Measurements from ENCODE around the gene IFFO2. TPM values are rescaled to one million over a fixed set of nuclear protein-coding genes. Genes with fewer than 3 reads are reported as not detected.

IFFO2 gene
- total RNA-seq, 8 experiments from 2014 or later: 2.8 to 24.2 (median 6.3) TPM

DNA sequence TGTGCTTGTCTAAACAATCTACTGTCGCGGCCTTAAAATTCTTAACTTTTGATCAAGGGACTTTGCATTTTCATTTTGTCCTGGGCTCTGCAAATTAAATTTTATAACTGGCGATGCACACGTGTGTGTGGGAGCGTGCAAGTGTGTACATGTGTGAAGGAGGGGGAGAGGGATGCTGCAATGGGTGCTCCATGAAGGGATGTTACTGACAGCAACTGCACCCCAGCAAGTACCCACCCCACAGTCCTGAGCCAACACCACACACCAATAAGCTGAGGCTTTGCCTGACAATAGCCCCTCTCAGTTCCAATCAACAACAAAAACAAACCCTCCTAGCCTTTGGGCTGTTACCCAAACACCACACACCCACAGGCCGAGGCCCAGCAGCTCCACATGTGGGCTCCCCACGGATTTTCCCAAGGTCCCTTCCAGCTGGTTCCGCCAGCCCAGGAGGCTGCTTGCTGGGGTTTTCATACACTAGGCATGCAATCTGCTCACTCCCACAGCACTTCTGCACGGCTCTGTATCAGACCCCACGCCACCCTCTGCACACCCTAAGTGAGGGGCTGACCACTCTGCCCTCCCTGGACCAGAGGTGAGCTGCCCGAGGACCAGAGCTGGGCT lies 32.8 kb upstream of the IFFO2 start:
- H3K27ac ChIP-seq: no peak overlapping the region
- no peak for ATAC-seq (replicated peaks in 6 of 8)
- no peaks in the 10 kb centered on the region for H3K4me1 ChIP-seq (replicated peaks in 1 of 2)
- H3K4me3 ChIP-seq: no peak overlapping the region
- in situ Hi-C loops (cut with MboI; ENCODE audit: low pct_unique_long_range_greater_than_20kb in 2 of 9, low sequenced_read_pairs in 9 of 9, unreplicated experiment in 9 of 9): no loop called here
- WGBS, 10 experiments: 64 to 100% (median 75%) methylated on average over 1 to 10 of the region's 11 CpGs; no CpG with 5 or more reads in 2 of the 10 experiments

DNA sequence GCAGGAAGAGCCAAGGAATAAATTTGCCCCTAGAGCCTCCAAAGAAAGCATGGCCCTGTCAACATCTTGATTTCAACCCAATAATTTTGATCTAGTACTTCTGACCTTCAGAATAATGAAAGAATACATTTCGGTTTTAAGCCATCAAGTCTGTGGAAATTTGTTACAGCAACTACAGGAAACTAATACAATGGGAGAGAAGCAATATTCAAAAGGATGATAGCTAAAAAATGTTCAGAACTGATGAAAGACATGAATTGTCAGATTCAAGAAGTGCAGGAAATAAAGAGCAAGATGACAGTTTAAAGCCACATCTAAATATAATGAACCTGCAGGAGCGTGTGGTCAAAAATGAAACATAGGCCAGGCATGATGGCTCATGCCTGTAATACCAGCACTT lies 24.8 kb upstream of the IFFO2 start:
- Histone ChIP-seq H3K27ac (no peak overlapping the region), H3K4me3 (no peak overlapping the region), H3K4me1 (replicated peaks in 1 of 2) (no peaks in the 10 kb centered on the region)
- ATAC-seq (replicated peaks in 6 of 8): no peak
- WGBS, 10 experiments: 43 to 90% (median 71%) methylated on average over 1 to 2 of the region's 2 CpGs
- in situ Hi-C loops (cut with MboI; ENCODE audit: low pct_unique_long_range_greater_than_20kb in 2 of 9, low sequenced_read_pairs in 9 of 9, unreplicated experiment in 9 of 9): no loop called here

DNA sequence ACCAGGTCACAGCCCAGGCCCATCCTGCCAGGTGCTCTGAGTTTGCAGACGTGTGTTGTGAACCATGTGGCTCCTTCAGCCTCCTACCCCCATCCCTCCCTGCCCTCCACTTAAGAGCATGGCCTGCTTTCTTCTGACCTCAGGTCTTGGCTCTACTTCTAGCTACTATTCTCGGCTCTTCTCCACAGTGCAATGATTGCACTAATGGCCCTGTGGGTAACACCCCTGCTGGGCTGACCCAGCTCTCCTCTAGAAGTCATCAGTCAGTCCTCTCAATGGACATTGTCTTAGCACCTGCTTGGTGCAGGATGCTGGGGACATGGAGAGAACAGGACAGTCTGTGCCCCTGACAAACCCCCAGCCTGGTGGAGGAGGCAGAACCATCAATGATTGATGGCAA lies 22.2 kb upstream of the IFFO2 start:
- H3K4me1 ChIP-seq (replicated peaks in 1 of 2): no peaks in the 10 kb centered on the region
- WGBS, 10 experiments: 0 to 50% (median 32%) methylated on average over 1 to 2 of the region's 2 CpGs; no CpG with 5 or more reads in 4 of the 10 experiments
- no peak overlapping the region for H3K4me3 ChIP-seq
- no peak for ATAC-seq (replicated peaks in 6 of 8)
- in situ Hi-C loops (cut with MboI; ENCODE audit: low pct_unique_long_range_greater_than_20kb in 2 of 9, low sequenced_read_pairs in 9 of 9, unreplicated experiment in 9 of 9): no loop called here
- H3K27ac ChIP-seq: no peak overlapping the region

DNA sequence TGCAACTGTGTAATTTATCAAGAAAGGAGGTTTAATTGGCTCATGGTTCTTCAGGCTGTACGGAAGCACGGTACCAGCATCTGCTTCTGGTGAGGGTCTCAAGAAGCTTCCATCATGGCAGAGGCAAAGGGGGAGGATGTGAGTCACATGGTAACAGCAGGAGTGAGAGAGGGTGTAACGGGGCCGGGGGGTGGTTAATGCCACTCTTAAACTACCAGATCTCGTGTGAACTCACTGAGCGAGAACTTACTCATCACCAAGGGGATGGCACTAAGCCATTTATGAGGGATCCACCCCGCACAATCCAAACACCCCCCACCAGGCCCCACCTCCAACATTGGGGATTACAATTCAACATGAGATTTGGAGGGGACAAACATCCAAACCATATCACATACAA lies 21.0 kb upstream of the IFFO2 start:
- in situ Hi-C loops (cut with MboI; ENCODE audit: low pct_unique_long_range_greater_than_20kb in 2 of 9, low sequenced_read_pairs in 9 of 9, unreplicated experiment in 9 of 9): no loop called here

DNA sequence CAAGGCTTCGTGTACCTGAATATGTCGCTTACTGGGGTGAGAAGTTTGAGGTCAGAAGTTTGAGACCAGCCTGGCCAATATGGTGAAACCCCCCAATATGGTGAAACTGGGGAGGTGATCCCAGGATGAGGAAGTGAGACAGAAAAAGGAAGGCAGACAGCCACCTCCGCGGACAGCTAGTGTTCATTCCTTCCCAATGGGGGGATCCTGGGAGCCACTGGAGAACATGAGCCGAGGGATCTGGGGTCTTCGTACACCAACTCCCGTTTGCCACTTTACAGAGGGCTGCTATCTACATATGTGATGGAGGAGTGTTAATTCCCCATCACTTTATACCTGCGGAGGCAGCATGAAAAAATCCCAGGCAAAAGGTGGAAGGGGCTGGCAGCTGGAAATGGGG lies 19.6 kb upstream of the IFFO2 start:
- H3K27ac ChIP-seq: no peak overlapping the region
- in situ Hi-C loops (cut with MboI; ENCODE audit: low pct_unique_long_range_greater_than_20kb in 2 of 9, low sequenced_read_pairs in 9 of 9, unreplicated experiment in 9 of 9): no loop called here
- no peaks in the 10 kb centered on the region for H3K4me1 ChIP-seq (replicated peaks in 1 of 2)
- ATAC-seq (replicated peaks in 6 of 8): no peak
- no peak overlapping the region for H3K4me3 ChIP-seq
- WGBS, 10 experiments: 71 to 91% (median 86%) methylated on average over 1 to 7 of the region's 8 CpGs; no CpG with 5 or more reads in 4 of the 10 experiments

More for the DNA sequence above, 21.0 kb upstream of the IFFO2 start:
- Histone ChIP-seq H3K27ac (no peak overlapping the region), H3K4me3 (no peak overlapping the region), H3K4me1 (replicated peaks in 1 of 2) (no peaks in the 10 kb centered on the region)
- WGBS, 10 experiments: 65 to 92% (median 82%) methylated on average over 2 to 7 of the region's 7 CpGs; no CpG with 5 or more reads in 3 of the 10 experiments
- no peak for ATAC-seq (replicated peaks in 6 of 8)

DNA sequence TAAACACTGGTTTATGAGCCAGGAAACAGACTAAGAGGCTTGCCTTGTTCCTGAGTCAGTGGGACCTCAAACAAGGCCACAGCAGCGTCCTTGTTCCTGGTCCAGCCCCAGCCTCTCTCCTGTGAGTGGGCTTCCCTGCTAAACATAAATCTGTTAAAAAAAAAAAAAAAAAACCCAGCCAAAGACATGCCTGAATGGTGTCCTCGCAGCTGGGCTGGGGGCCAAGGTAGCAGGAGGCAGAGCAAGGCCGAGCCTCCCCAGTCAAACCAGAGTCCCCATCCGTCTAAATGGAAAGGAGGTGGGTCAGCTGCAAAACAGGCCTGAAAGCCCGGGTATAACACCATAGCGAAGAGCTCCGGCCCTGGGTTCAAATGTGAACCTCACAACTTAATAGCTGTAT lies 18.1 kb upstream of the IFFO2 start:
- Histone ChIP-seq H3K4me1 (replicated peaks in 1 of 2) (no peaks in the 10 kb centered on the region), H3K4me3 (no peak overlapping the region), H3K27ac (no peak overlapping the region)
- 40 to 79% (median 70%) methylated on average over 1 to 7 of the region's 7 CpGs for WGBS, 10 experiments
- in situ Hi-C loops (cut with MboI; ENCODE audit: low pct_unique_long_range_greater_than_20kb in 2 of 9, low sequenced_read_pairs in 9 of 9, unreplicated experiment in 9 of 9): no loop called here
- peak in 1 of 8 experiments; percentile 53 for ATAC-seq (replicated peaks in 6 of 8)

DNA sequence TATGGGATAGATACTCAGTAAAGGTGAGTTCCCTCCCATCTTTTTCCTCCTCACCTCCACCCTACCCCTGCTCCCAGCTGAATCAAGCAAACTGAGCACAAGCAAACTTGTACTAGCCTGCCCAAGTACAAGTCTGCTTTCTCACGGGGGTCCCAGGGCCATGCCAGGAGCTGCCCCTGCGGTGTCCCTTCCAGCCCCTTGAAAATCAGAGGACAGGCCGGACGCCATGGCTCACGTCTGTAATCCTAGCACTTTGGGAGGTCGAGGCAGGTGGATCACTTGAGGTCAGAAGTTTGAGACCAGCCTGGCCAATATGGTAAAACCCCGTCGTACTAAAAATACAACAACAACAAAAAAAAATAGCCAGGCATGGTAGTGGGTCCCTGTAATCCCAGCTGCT lies 17.5 kb upstream of the IFFO2 start:
- no peak overlapping the region for H3K27ac ChIP-seq
- H3K4me1 ChIP-seq (replicated peaks in 1 of 2): no peaks in the 10 kb centered on the region
- in situ Hi-C loops (cut with MboI; ENCODE audit: low pct_unique_long_range_greater_than_20kb in 2 of 9, low sequenced_read_pairs in 9 of 9, unreplicated experiment in 9 of 9): no loop called here
- 81 to 100% (median 86%) methylated on average over 1 to 8 of the region's 8 CpGs; no CpG with 5 or more reads in 3 of the 10 experiments for WGBS, 10 experiments
- no peak for ATAC-seq (replicated peaks in 6 of 8)
- H3K4me3 ChIP-seq: no peak overlapping the region

DNA sequence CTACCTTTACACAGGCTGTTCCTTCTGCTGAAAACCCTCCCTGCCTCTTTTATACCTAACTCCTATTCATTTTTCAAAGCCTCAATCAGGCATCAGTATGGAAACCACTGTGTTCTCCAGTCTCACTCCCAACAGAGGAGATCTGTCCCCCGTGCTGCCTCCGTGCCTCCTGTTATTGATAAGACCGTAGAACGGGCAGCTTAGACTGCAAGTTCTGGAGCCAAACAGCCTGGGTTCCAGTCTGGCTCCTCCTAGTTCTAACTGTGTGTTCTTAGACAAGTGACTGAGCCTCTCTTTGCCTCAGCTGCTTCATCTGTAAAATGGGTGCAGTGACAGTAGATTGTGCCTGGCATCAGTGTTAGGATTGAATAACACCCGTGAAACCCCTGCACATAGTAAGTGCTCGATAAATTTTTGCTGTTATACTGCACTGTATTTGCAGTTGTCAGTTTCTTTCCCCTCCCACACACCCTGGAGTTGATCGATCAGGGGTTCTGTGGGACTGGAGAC lies 17.0 kb upstream of the IFFO2 start:
- Histone ChIP-seq H3K27ac (no peak overlapping the region), H3K4me3 (no peak overlapping the region), H3K4me1 (replicated peaks in 1 of 2) (no peaks in the 10 kb centered on the region)
- no peak for ATAC-seq (replicated peaks in 6 of 8)
- WGBS, 10 experiments: 74 to 100% (median 80%) methylated on average over 1 to 7 of the region's 7 CpGs; no CpG with 5 or more reads in 3 of the 10 experiments
- in situ Hi-C loops (cut with MboI; ENCODE audit: low pct_unique_long_range_greater_than_20kb in 2 of 9, low sequenced_read_pairs in 9 of 9, unreplicated experiment in 9 of 9): no loop called here

DNA sequence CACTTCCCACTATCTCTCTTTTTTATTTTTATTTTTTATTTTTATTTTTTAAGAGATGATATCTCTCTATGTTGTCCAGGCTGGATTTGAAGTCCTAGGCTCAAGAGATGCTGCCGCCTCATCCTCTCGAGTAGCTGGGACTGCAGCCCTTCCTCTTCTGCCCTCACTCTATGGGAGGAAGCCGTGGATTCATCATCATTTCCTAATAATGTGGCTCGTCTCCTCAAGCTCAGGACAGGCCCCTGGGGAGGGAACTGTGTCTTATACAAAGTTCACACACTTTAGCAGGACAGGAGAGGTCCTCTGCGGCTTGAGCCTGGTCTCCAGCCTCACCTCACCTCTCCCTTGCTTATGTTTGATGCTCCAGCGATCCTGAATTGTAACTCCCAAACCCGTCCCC lies 16.5 kb upstream of the IFFO2 start:
- H3K4me3 ChIP-seq: no peak overlapping the region
- ATAC-seq (replicated peaks in 6 of 8): no peak
- in situ Hi-C loops (cut with MboI; ENCODE audit: low pct_unique_long_range_greater_than_20kb in 2 of 9, low sequenced_read_pairs in 9 of 9, unreplicated experiment in 9 of 9): no loop called here
- H3K27ac ChIP-seq: no peak overlapping the region
- 45 to 76% (median 57%) methylated on average over 2 to 7 of the region's 7 CpGs; no CpG with 5 or more reads in 1 of the 10 experiments for WGBS, 10 experiments
- H3K4me1 ChIP-seq (replicated peaks in 1 of 2): no peaks in the 10 kb centered on the region

DNA sequence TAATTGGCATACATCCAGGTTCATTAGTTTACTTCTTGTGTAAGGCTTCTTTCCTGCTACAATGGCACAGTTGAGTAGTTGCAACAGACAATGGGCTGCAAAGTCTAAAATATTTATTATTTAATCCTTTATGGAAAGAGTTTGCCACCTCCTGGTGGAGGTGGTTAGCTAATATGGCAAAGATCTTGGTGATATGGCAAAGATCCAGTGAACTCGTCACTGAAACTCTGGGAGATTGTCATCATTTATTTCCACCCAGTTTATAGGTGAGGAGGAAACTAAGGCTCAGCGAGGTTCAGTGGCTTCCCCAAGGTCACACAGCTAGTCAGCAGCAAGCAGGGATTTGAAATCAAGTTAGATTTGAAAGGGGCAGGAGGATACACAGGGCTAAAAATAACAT lies 16.1 kb upstream of the IFFO2 start:
- ATAC-seq (replicated peaks in 6 of 8): no peak
- no peak overlapping the region for H3K27ac ChIP-seq
- in situ Hi-C loops (cut with MboI; ENCODE audit: low pct_unique_long_range_greater_than_20kb in 2 of 9, low sequenced_read_pairs in 9 of 9, unreplicated experiment in 9 of 9): no loop called here
- H3K4me1 ChIP-seq (replicated peaks in 1 of 2): no peaks in the 10 kb centered on the region
- 0 to 100% (median 68%) methylated on average over 1 to 2 of the region's 2 CpGs; no CpG with 5 or more reads in 4 of the 10 experiments for WGBS, 10 experiments
- H3K4me3 ChIP-seq: no peak overlapping the region

DNA sequence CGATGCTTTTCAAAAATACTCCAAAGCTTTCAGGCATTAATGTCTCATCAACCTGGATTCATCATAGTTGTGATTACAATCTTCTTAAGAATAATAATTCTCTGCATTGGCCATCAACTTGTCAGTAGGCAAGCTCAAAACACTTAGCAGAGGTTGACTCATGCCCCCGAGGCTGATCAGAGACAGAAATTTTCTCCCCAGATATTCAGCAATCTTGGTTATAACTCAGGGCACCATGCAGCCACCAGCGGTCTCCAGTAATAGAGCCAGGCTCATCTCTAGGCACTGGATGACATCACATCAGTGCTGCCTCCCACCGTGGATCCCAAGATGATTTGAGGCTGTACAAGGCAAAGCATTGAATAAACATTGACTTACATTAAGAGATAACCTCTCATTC lies 14.3 kb upstream of the IFFO2 start:
- ATAC-seq (replicated peaks in 6 of 8): no peak
- WGBS, 10 experiments: 0 to 100% (median 67%) methylated on average over 1 to 4 of the region's 4 CpGs; no CpG with 5 or more reads in 1 of the 10 experiments
- Histone ChIP-seq H3K27ac (no peak overlapping the region), H3K4me3 (no peak overlapping the region), H3K4me1 (replicated peaks in 1 of 2) (peaks cover 0 to 4% of the 10 kb centered on the region in 2 donors)
- in situ Hi-C loops (cut with MboI; ENCODE audit: low pct_unique_long_range_greater_than_20kb in 2 of 9, low sequenced_read_pairs in 9 of 9, unreplicated experiment in 9 of 9): no loop called here

DNA sequence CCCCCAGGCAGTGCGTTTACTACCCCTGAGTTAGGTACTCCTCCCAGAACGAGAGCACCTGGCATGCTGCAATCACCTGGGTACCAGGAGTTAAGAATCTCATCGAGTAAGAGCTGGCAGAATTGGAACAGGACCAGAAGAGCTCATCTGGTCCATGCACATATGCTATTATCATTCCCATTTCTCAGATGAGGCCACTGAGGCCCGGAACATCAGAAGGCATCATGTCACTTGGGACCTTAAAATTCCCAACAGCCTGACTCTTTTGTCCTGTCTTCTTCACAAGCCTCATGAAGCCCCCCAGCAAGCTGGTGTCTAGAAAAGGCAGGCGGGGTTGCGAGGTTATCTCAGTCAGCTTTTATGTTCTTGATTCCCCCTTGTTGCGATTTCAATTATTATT lies 13.9 kb upstream of the IFFO2 start:
- in situ Hi-C loops (cut with MboI; ENCODE audit: low pct_unique_long_range_greater_than_20kb in 2 of 9, low sequenced_read_pairs in 9 of 9, unreplicated experiment in 9 of 9): no loop called here
- Histone ChIP-seq H3K4me3 (no peak overlapping the region), H3K4me1 (replicated peaks in 1 of 2) (peaks cover 0 to 8% of the 10 kb centered on the region in 2 donors), H3K27ac (no peak overlapping the region)
- 62 to 100% (median 87%) methylated on average over 1 to 6 of the region's 7 CpGs; no CpG with 5 or more reads in 1 of the 10 experiments for WGBS, 10 experiments
- no peak for ATAC-seq (replicated peaks in 6 of 8)

DNA sequence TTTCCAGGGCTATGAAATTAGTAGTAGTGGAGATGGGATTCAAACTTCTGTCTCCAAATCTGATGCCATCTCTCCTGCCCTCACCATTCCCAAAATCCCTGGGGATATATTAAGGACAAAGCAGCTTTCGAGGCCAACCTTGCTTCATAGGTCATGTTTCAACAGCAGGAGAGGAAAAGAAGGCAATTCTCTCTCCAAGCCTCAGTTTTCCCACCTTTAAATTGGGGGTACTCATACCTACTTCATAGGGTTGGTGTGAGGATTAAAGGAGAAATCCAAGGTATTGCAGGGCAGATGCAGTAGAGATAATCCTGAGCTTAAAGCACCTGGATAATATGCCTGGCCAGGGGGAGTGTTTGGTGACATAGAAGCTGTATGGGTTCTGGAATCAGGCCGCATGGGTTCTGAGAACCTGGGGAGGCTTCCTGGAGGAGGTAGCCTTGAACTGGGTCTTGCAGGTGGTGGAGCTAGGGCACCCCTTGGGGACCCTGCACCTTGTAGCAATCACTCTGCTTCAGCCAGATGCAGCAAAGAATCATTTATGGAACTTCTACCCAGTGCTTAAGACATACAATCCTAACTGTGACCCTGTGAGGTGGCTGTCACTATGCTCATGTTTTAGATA lies 10.7 kb upstream of the IFFO2 start:
- in situ Hi-C loops (cut with MboI; ENCODE audit: low pct_unique_long_range_greater_than_20kb in 2 of 9, low sequenced_read_pairs in 9 of 9, unreplicated experiment in 9 of 9): no loop called here
- ATAC-seq (replicated peaks in 6 of 8): no peak
- H3K4me1 ChIP-seq (replicated peaks in 1 of 2): peaks cover 0 to 10% of the 10 kb centered on the region in 2 donors
- no peak overlapping the region for H3K27ac ChIP-seq
- 66 to 100% (median 82%) methylated on average over 1 to 2 of the region's 2 CpGs; no CpG with 5 or more reads in 3 of the 10 experiments for whole genome bisulfite sequencing, 10 experiments
- H3K4me3 ChIP-seq: no peak overlapping the region

All from motor neuron (in vitro differentiated cells).